WI38 (cell line): ENCODE data around the gene SLC25A21.

Source experiments
- H3K4me3 ChIP-seq: 2 replicates; pipeline ENCODE4 v1.5.1; 2011; ENCODE audit warnings: low read depth, mild to moderate bottlenecking, control low read depth, low read length
- TF ChIP-seq, protein P1 (sequence below): IDR thresholded peaks from 2 replicates; pipeline ENCODE4 v1.5.1; 2012; ENCODE audit warnings: low read depth, mild to moderate bottlenecking, control low read depth, low read length

SLC25A21 gene

DNA sequence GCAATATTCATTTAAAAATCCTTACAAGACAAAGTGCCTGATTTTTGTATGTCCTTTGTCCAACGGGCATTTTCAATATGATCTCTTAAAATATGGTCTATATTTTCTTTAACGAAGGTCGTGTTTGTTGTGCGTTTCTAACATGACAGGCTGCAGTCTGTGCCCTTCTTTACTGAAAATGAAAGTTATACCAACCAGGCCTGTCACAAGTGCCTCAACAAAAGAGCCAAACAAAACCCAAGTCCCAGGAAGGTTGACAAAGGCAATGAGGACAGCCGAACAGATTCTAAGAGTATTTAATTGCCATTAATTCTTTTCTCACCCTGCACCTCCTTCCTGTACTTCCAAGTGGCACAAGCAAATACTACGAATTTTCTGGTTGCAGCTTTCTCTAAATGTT is 496.8 kb downstream of the SLC25A21 start:
- no peak overlapping the region for H3K4me3 ChIP-seq
- TF ChIP-seq, protein P1, sequence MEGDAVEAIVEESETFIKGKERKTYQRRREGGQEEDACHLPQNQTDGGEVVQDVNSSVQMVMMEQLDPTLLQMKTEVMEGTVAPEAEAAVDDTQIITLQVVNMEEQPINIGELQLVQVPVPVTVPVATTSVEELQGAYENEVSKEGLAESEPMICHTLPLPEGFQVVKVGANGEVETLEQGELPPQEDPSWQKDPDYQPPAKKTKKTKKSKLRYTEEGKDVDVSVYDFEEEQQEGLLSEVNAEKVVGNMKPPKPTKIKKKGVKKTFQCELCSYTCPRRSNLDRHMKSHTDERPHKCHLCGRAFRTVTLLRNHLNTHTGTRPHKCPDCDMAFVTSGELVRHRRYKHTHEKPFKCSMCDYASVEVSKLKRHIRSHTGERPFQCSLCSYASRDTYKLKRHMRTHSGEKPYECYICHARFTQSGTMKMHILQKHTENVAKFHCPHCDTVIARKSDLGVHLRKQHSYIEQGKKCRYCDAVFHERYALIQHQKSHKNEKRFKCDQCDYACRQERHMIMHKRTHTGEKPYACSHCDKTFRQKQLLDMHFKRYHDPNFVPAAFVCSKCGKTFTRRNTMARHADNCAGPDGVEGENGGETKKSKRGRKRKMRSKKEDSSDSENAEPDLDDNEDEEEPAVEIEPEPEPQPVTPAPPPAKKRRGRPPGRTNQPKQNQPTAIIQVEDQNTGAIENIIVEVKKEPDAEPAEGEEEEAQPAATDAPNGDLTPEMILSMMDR = no peak

DNA sequence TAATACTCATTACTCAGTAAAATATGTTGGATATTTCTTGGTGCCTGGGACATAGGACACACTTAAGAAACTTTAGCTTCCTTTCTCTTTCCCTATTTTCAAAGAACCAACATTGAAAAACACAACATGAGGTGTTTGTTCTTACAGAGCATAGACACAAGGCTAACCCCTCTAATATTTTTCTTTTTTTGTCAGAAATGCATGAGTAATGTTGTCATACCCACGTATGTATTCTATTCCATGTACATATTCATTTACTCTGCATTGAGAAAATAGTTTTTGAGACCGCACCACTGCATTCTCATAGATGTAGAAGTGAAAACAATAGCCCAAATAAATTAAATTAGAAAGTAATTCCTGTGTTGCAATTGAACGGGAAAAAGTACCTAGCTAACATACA is 497.7 kb downstream of the SLC25A21 start:
- TF ChIP-seq, protein P1 = no peak

DNA sequence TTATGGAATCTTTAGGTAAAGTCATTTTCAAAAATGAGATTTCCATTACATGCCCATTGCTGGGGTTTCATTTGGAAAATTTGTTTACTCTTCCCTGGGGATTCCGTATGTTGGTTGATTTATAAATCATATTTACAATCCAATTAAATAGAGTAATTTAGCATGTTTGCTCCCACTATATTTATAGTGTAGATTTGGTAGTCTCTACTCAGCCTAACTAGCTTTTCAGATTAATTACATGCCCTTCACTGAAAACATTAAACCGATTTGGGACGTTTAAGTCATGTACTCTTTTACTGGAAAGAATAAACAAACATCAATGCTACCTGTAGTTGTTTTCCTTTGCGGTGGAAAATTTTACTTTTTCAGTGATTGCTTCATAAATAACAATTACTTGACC is 500.3 kb downstream of the SLC25A21 start:
- TF ChIP-seq, protein P1 = no peak
- H3K4me3 ChIP-seq = no peak overlapping the region

More for the DNA sequence above, 497.7 kb downstream of the SLC25A21 start:
- no peak overlapping the region for H3K4me3 ChIP-seq

DNA sequence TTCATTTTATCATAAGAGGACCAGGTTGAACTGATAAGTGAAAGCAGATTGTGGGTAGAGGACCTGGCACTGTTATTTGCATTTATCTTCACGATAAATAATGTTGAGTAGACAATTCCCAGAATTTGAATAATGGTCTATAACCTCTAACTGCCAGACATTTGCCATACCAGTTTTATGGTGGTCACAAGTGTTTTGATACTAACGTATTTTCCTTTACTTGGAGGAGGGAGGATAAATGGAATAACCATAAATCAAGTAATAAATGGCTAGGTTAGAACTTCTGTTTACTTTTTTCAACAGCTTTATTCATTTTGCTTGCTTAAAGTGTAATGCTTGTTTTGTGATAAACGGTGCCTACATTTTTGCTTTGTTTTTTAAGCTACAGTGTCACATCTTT is 501.3 kb downstream of the SLC25A21 start:
- H3K4me3 ChIP-seq = no peak overlapping the region
- TF ChIP-seq, protein P1 = no peak

- H3K4me3 ChIP-seq = no peak overlapping the region
- TF ChIP-seq, protein P1 = no peak
Observed at GRCh38 chr14:36667679-36668078, 504.7 kb downstream of the SLC25A21 start.

GRCh38 chr14:36666416-36667206 is 505.8 kb downstream of the SLC25A21 start:
- TF ChIP-seq, protein P1 = no peak

GRCh38 chr14:36665887-36666415 is 506.5 kb downstream of the SLC25A21 start:
- TF ChIP-seq, protein P1 = no peak
- H3K4me3 ChIP-seq = no peak overlapping the region

More at GRCh38 chr14:36666416-36667206, 505.8 kb downstream of the SLC25A21 start:
- H3K4me3 ChIP-seq = no peak overlapping the region
